ENCODE measurements around the gene LCE1B. TPM values are rescaled to one million over a fixed set of nuclear protein-coding genes. Genes with fewer than 3 reads are reported as not detected.

The LCE1B gene
- total RNA-seq: not detected
- polyA plus RNA-seq (ENCODE audit: insufficient read depth, low read depth, low replicate concordance): not detected
- long read RNA-seq, donor 1: 0 reads
- long read RNA-seq, donor 2: 0 reads
- long read RNA-seq, donor 3: 0 reads
- long read RNA-seq, donor 4: 0 reads
- long read RNA-seq, donor 5: 0 reads
- long read RNA-seq, donor 6: 0 reads
- long read RNA-seq, donor 7: 0 reads
- long read RNA-seq, donor 8: 0 reads
- long read RNA-seq, donor 9: 0 reads
- long read RNA-seq, donor 10: 0 reads

- no peaks in the 10 kb centered on the region for H3K36me3 ChIP-seq (ENCODE audit: control insufficient read depth in 2 of 3, insufficient read depth in 3 of 3, low read length in 3 of 3)
- no peak within 1 kb of the TSS for H3K9ac ChIP-seq (ENCODE audit: low read length in 3 of 3)
- H3K27me3 ChIP-seq (ENCODE audit: control insufficient read depth, insufficient read depth, low read length): no peaks in the 10 kb centered on the region
- TF ChIP-seq CTCF (IDR thresholded peaks at IDR 0.05; ENCODE audit: borderline replicate concordance, extremely low read depth, insufficient read depth): no peak
- H3K4me1 ChIP-seq (ENCODE audit: control insufficient read depth in 2 of 3, insufficient read depth in 2 of 3, low read depth in 1 of 3, low read length in 3 of 3): no peaks in the 10 kb centered on the region
- no peaks in the 10 kb centered on the region for H3K9me3 ChIP-seq (ENCODE audit: control insufficient read depth in 2 of 3, insufficient read depth in 1 of 3, low read length in 3 of 3)
- no peak within 1 kb of the TSS for H3K27ac ChIP-seq (ENCODE audit: low read depth in 2 of 2, low read length in 2 of 2)
- FAIRE-seq (no peak), DNase-seq (no peak)
- H3K4me3 ChIP-seq (ENCODE audit: low read length in 3 of 3): no peak within 1 kb of the TSS
- intact Hi-C loops (cut with DNase I): no loop called here
Observed at GRCh38 chr1:152811671-152812070, at the start of gene LCE1B. LCE1B (plus strand) TSS chr1:152811971; CDS start chr1:152812447, 476 bp downstream.

GRCh38 chr1:152768847-152769533 is 42.8 kb upstream of the LCE1B start:
- H3K9me3 ChIP-seq (ENCODE audit: control insufficient read depth in 2 of 3, insufficient read depth in 1 of 3, low read length in 3 of 3): no peaks in the 10 kb centered on the region
- DNase-seq (no peak), FAIRE-seq (no peak)
- H3K27me3 ChIP-seq (ENCODE audit: control insufficient read depth, insufficient read depth, low read length): no peaks in the 10 kb centered on the region
- no peak overlapping the region for H3K9ac ChIP-seq (ENCODE audit: low read length in 3 of 3)
- no peaks in the 10 kb centered on the region for H3K36me3 ChIP-seq (ENCODE audit: control insufficient read depth in 2 of 3, insufficient read depth in 3 of 3, low read length in 3 of 3)
- H3K4me1 ChIP-seq (ENCODE audit: control insufficient read depth in 2 of 3, insufficient read depth in 2 of 3, low read depth in 1 of 3, low read length in 3 of 3): no peaks in the 10 kb centered on the region
- no peak overlapping the region for H3K4me3 ChIP-seq (ENCODE audit: low read length in 3 of 3)
- TF ChIP-seq CTCF (IDR thresholded peaks at IDR 0.05; ENCODE audit: borderline replicate concordance, extremely low read depth, insufficient read depth): no peak
- H3K27ac ChIP-seq (ENCODE audit: low read depth in 2 of 2, low read length in 2 of 2): no peak overlapping the region
- intact Hi-C loops (cut with DNase I): no loop called here

GRCh38 chr1:152770411-152770810 is 41.4 kb upstream of the LCE1B start:
- H3K4me1 ChIP-seq (ENCODE audit: control insufficient read depth in 2 of 3, insufficient read depth in 2 of 3, low read depth in 1 of 3, low read length in 3 of 3): no peaks in the 10 kb centered on the region
- no peak overlapping the region for H3K9ac ChIP-seq (ENCODE audit: low read length in 3 of 3)
- no peak overlapping the region for H3K27ac ChIP-seq (ENCODE audit: low read depth in 2 of 2, low read length in 2 of 2)
- no peaks in the 10 kb centered on the region for H3K36me3 ChIP-seq (ENCODE audit: control insufficient read depth in 2 of 3, insufficient read depth in 3 of 3, low read length in 3 of 3)
- no peak for TF ChIP-seq CTCF (IDR thresholded peaks at IDR 0.05; ENCODE audit: borderline replicate concordance, extremely low read depth, insufficient read depth)
- no peak for DNase-seq
- no peak for FAIRE-seq
- peaks cover 0 to under 1% (median 0%) of the 10 kb centered on the region in 3 donors for H3K9me3 ChIP-seq (ENCODE audit: control insufficient read depth in 2 of 3, insufficient read depth in 1 of 3, low read length in 3 of 3)
- no peak overlapping the region for H3K4me3 ChIP-seq (ENCODE audit: low read length in 3 of 3)
- intact Hi-C loops (cut with DNase I): no loop called here
- H3K27me3 ChIP-seq (ENCODE audit: control insufficient read depth, insufficient read depth, low read length): no peaks in the 10 kb centered on the region

Data from kidney (tissue), 22 donors.